ENCODE data around the gene LENG8. TPM values are rescaled to one million over a fixed set of nuclear protein-coding genes. Genes with fewer than 3 reads are reported as not detected.

The LENG8 gene
- total and polyA plus RNA-seq, 2 of the 8 experiments (the other 6 are each of a cell fraction or from before 2014, with no cell fraction given) = 62.2 to 108 TPM

DNA sequence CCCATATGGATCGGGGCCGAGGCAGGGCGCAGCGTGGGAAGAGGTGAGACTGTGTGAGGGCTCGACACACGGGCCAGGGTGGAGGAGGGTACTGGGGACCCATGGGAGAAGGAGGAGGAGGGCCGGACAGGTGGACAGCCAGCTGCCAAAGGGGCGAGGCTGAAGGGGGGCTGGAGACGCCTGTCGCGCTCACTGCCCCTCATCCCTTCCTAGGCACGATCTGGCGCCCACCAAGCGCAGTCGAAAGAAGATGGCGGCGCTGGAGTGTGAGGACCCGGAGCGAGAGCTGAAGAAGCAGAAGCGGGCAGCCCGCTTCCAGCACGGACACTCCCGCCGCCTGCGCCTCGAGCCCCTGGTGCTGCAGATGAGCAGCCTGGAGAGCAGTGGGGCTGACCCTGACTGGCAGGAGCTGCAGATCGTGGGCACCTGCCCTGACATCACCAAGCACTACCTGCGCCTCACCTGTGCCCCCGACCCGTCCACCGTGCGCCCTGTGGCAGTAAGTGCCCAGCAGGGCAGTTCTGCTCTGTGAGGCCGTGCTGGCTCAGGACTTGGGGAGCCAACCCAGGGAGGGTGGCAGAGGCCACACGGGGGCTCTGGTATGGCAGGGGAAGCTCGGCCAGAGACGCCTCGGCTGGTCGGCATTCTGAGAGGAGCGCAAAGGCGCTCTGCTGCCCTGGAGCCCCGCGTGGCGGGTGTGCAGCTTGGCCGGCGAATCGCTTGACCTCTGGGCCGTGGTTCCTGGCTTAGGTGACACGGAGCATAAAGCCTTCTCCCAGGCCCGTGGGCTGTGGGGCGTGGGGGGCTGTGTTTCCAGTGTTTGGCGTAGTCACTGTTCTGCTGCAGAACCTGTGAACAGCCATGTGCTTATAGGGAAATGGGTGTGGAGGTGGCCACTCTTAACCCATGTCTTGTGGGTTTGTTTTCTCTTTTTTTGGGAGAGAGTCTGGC, 7.7 kb downstream of the LENG8 start:
- peaks cover 0 to 20% of the 10 kb centered on the region in 2 experiments; a peak in 2 of 4 replicates for H3K79me2 ChIP-seq (ENCODE audit: control insufficient read depth in 1 of 2, insufficient read depth in 2 of 2, low read length in 2 of 2)
- WGBS, 2 experiments (ENCODE audit: extremely low coverage in 1 of 2, insufficient coverage in 1 of 2, insufficient read length in 1 of 2, insufficient replicate concordance in 2 of 2, low coverage in 1 of 2, low lambda C conversion rate in 2 of 2, missing lambda C conversion rate in 1 of 2) = 96% methylated on average over 41 of the region's 51 CpGs; no CpG with 5 or more reads in 1 of the 2 experiments
- no peak overlapping the region for H3K4ac ChIP-seq (replicated peaks; ENCODE audit: insufficient read length, low read depth, low read length)
- H3K23ac ChIP-seq (ENCODE audit: insufficient read length) = no peak overlapping the region
- no peak overlapping the region for H3K56ac ChIP-seq (replicated peaks; ENCODE audit: insufficient read length, low read depth, low read length)
- no peak overlapping the region for H2BK15ac ChIP-seq (ENCODE audit: low read length)
- no peak overlapping the region for H3K18ac ChIP-seq (ENCODE audit: extremely low read depth, low read length)
- no peak overlapping the region for H2BK120ac ChIP-seq (replicated peaks; ENCODE audit: low read depth, low read length)
- no peak overlapping the region for H2BK12ac ChIP-seq (ENCODE audit: low read depth, low read length)
- H3K27me3 ChIP-seq (replicated peaks in 1 of 4; ENCODE audit: control insufficient read depth in 3 of 4, extremely low read depth in 1 of 4, insufficient read depth in 3 of 4, low read length in 3 of 4) = no peaks in the 10 kb centered on the region
- peaks cover 23% of the 10 kb centered on the region for H3K79me1 ChIP-seq (ENCODE audit: low read depth, low read length)
- ChIA-PET POLR2A (ENCODE audit: partially characterized antibody) (interaction anchor here (0.9 to 3.0 kb wide), 4 partner anchors 9 to 23 kb away, joined by 3 to 8 read pairs (median 4); no protein-coding TSS in a partner anchor), CTCF (ENCODE audit: partially characterized antibody) (interaction anchor here (3.7 kb wide), 1 partner anchor 17 kb away, joined by 19 read pairs; no protein-coding TSS in a partner anchor)
- H4K8ac ChIP-seq (ENCODE audit: extremely low read depth, insufficient read depth, low read length) = no peak overlapping the region
- TF ChIP-seq CBX8 (IDR thresholded peaks at IDR 0.05; ENCODE audit: borderline replicate concordance, low read depth, low read length) (no peak), CHD2 (IDR thresholded peaks at IDR 0.05; ENCODE audit: low read length) (no peak)
- H2AK5ac ChIP-seq (ENCODE audit: low read depth, low read length) = no peak overlapping the region
- H3K36me3 ChIP-seq (ENCODE audit: control insufficient read depth in 2 of 4, insufficient read depth in 4 of 4, low read length in 3 of 4) = peaks cover 55 to 81% (median 74%) of the 10 kb centered on the region in 4 experiments
- H3K9ac ChIP-seq (replicated peaks in 1 of 4; ENCODE audit: extremely low read depth in 1 of 4, low read depth in 3 of 4, low read length in 3 of 4) = no peak overlapping the region
- H2BK20ac ChIP-seq (ENCODE audit: low read length) = no peak overlapping the region
- no peak overlapping the region for H3K14ac ChIP-seq (ENCODE audit: insufficient read length)
- no peaks in the 10 kb centered on the region; the same call in 1 of the 2 replicates for H3K23me2 ChIP-seq (ENCODE audit: low read depth, low read length)
- no peak overlapping the region for H3K4me2 ChIP-seq (ENCODE audit: insufficient read depth in 1 of 2, low read depth in 2 of 2, low read length in 2 of 2)
- H4K5ac ChIP-seq (ENCODE audit: insufficient read length, low read depth, low read length) = no peak overlapping the region
- H3K27ac ChIP-seq (ENCODE audit: low read depth, low read length) = no peak overlapping the region
- peaks cover 13 to 57% of the 10 kb centered on the region in 2 experiments for H4K20me1 ChIP-seq (replicated peaks in 1 of 2; ENCODE audit: control insufficient read depth in 1 of 2, insufficient read depth in 2 of 2, low read length in 2 of 2)
- no peak overlapping the region for H2BK5ac ChIP-seq (ENCODE audit: low read depth, low read length)
- no peaks in the 10 kb centered on the region for H3K9me3 ChIP-seq (ENCODE audit: insufficient read depth in 2 of 2, low read depth in 1 of 2, low read length in 1 of 2)
- no peak overlapping the region for H2AFZ ChIP-seq (ENCODE audit: low read length)
- no peak for FAIRE-seq
- DNase-seq (ENCODE audit: low read depth in 1 of 2, low spot score in 2 of 2) = no peak
- H4K91ac ChIP-seq (replicated peaks; ENCODE audit: insufficient read length, low read length) = no peak overlapping the region
- H3K4me3 ChIP-seq (ENCODE audit: extremely low read depth in 1 of 4, insufficient read depth in 2 of 4, low read depth in 3 of 4, low read length in 4 of 4) = no peak overlapping the region
- H3K4me1 ChIP-seq (replicated peaks in 1 of 4; ENCODE audit: control insufficient read depth in 3 of 4, insufficient read depth in 4 of 4, low read length in 3 of 4) = no peaks in the 10 kb centered on the region; a peak in 2 of 7 replicates

Measured in H1 (cell line).